Natural killer cell (primary cell): ENCODE results near the gene RASGRF2. TPM values are rescaled to one million over a fixed set of nuclear protein-coding genes. Genes with fewer than 3 reads are reported as not detected.

Source experiments
- ATAC-seq, 3 donors: fragments of 150-1000 bp in 2 of 3; fragments of 200-7000 bp in 1 of 3; cut with Tn5 transposase; 1 replicate in 1 of 3; 2 replicates in 2 of 3; pipeline ENCODE4 v1.10.0; 2021; ENCODE audit warnings: mild to moderate bottlenecking in 2 of 3, moderate library complexity in 2 of 3
- DNase-seq, 2 donors: peaks; one replicate each; pipeline versions ENCODE4 v3.0.0 to v3.0.0-alpha.2; 2013 to 2021; ENCODE audit warnings: mixed read lengths in 1 of 2
- H3K27ac ChIP-seq: one replicate; pipeline ENCODE4 v1.5.1; 2013; ENCODE audit warnings: mild to moderate bottlenecking, low read length
- H3K27me3 ChIP-seq: one replicate; pipeline ENCODE4 v1.6.1; 2013; ENCODE audit warnings: low read length; ENCODE audit not compliant: control insufficient read depth, insufficient read depth
- H3K36me3 ChIP-seq: one replicate; pipeline ENCODE4 v1.6.1; 2013; ENCODE audit warnings: low read length; ENCODE audit not compliant: control insufficient read depth, insufficient read depth
- H3K4me1 ChIP-seq: one replicate; pipeline ENCODE4 v1.6.1; 2013; ENCODE audit warnings: low read length; ENCODE audit not compliant: control insufficient read depth, insufficient read depth
- H3K4me3 ChIP-seq: one replicate; pipeline ENCODE4 v1.5.1; 2013; ENCODE audit warnings: low read length
- H3K9me3 ChIP-seq: one replicate; pipeline ENCODE4 v1.6.1; 2013; ENCODE audit warnings: low read length; ENCODE audit not compliant: control insufficient read depth, insufficient read depth
- H3K27ac Mint-ChIP-seq, 2 donors: one replicate each; pipeline ENCODE4 v1.8.0; 2022; ENCODE audit warnings: mild to moderate bottlenecking in 2 of 2, mixed read lengths in 2 of 2, moderate library complexity in 1 of 2
- H3K27me3 Mint-ChIP-seq, 2 donors: one replicate each; pipeline ENCODE4 v1.8.0; 2022; ENCODE audit warnings: low read depth in 2 of 2, mixed read lengths in 2 of 2
- H3K36me3 Mint-ChIP-seq: one replicate; pipeline ENCODE4 v1.8.0; 2022; ENCODE audit warnings: mixed read lengths
- H3K4me1 Mint-ChIP-seq, 2 donors: one replicate each; pipeline ENCODE4 v1.8.0; 2022; ENCODE audit warnings: mixed read lengths in 2 of 2
- H3K4me3 Mint-ChIP-seq: one replicate; pipeline ENCODE4 v1.8.0; 2022; ENCODE audit warnings: mild to moderate bottlenecking, moderate library complexity, mixed read lengths
- H3K9me3 Mint-ChIP-seq, 2 donors: one replicate each; pipeline ENCODE4 v1.8.0; 2022; ENCODE audit warnings: mixed read lengths in 2 of 2
- WGBS: methylation state at CpG from one replicate; pipeline ENCODE4 v1.1.7; 2013; ENCODE audit warnings: missing lambda C conversion rate; ENCODE audit not compliant: insufficient coverage; 5-methylcytosine and 5-hydroxymethylcytosine counted together
- intact Hi-C: fragments of 100-400 bp; cut with micrococcal nuclease; formaldehyde crosslinking; loops from one replicate; pipeline ENCODE4 v1.14.2; 2022
- total RNA-seq, 4 donors: library from RNA; stranded (reverse); fragments of 120-200 nt in 1 of 4; gene quantifications; one replicate each; pipeline versions ENCODE4 v1.2.3 to v1.2.4, GENCODE V29; 2013 to 2022
- TF ChIP-seq, protein P1 (sequence below): fragments of 200-600 bp; IDR thresholded peaks from one replicate; pipeline ENCODE4 v1.8.0; 2022; ENCODE audit warnings: antibody characterized with exemption

The RASGRF2 gene
- total RNA-seq, 3 donors from 2014 or later (not counting 1 experiment from before 2014, with no cell fraction given): 5.6 to 10.1 (median 6.1) TPM

GRCh38 chr5:80967500-80968181 lies 7.5 kb downstream of the RASGRF2 start:
- Histone ChIP-seq H3K4me3 (no peak overlapping the region), H3K27ac (no peak overlapping the region), H3K36me3 (no peaks in the 10 kb centered on the region), H3K27me3 (peaks cover 4% of the 10 kb centered on the region), H3K9me3 (no peaks in the 10 kb centered on the region), H3K4me1 (no peaks in the 10 kb centered on the region)
- 66% methylated on average over 2 of the region's 2 CpGs for WGBS
- Mint-ChIP-seq H3K36me3 (no peaks in the 10 kb centered on the region), H3K4me1 (peaks cover 0 to 4% of the 10 kb centered on the region in 2 donors), H3K9me3 (no peaks in the 10 kb centered on the region), H3K4me3 (no peak overlapping the region), H3K27me3 (peaks cover 7 to 20% of the 10 kb centered on the region in 2 donors), H3K27ac (no peak overlapping the region)
- no peak for ATAC-seq
- no peak for DNase-seq
- intact Hi-C loops: no loop called here
- TF ChIP-seq, protein P1, sequence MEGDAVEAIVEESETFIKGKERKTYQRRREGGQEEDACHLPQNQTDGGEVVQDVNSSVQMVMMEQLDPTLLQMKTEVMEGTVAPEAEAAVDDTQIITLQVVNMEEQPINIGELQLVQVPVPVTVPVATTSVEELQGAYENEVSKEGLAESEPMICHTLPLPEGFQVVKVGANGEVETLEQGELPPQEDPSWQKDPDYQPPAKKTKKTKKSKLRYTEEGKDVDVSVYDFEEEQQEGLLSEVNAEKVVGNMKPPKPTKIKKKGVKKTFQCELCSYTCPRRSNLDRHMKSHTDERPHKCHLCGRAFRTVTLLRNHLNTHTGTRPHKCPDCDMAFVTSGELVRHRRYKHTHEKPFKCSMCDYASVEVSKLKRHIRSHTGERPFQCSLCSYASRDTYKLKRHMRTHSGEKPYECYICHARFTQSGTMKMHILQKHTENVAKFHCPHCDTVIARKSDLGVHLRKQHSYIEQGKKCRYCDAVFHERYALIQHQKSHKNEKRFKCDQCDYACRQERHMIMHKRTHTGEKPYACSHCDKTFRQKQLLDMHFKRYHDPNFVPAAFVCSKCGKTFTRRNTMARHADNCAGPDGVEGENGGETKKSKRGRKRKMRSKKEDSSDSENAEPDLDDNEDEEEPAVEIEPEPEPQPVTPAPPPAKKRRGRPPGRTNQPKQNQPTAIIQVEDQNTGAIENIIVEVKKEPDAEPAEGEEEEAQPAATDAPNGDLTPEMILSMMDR: no peak

- intact Hi-C loops: no loop called here
- TF ChIP-seq, protein P1: no peak
- Mint-ChIP-seq H3K27ac (no peak overlapping the region), H3K4me3 (no peak overlapping the region), H3K36me3 (no peaks in the 10 kb centered on the region), H3K9me3 (no peaks in the 10 kb centered on the region), H3K27me3 (no peaks in the 10 kb centered on the region), H3K4me1 (no peaks in the 10 kb centered on the region)
- WGBS: 93% methylated on average over 4 of the region's 4 CpGs
- no peaks in the 10 kb centered on the region for H3K9me3 ChIP-seq
- ATAC-seq: no peak
- H3K36me3 ChIP-seq: no peaks in the 10 kb centered on the region
- H3K4me1 ChIP-seq: no peaks in the 10 kb centered on the region
- no peak overlapping the region for H3K27ac ChIP-seq
- peak in 1 of 2 donors; percentile 39 for DNase-seq
- H3K4me3 ChIP-seq: no peak overlapping the region
- H3K27me3 ChIP-seq: no peaks in the 10 kb centered on the region
Observed at GRCh38 chr5:80973027-80973426, 12.9 kb downstream of the RASGRF2 start.

DNA sequence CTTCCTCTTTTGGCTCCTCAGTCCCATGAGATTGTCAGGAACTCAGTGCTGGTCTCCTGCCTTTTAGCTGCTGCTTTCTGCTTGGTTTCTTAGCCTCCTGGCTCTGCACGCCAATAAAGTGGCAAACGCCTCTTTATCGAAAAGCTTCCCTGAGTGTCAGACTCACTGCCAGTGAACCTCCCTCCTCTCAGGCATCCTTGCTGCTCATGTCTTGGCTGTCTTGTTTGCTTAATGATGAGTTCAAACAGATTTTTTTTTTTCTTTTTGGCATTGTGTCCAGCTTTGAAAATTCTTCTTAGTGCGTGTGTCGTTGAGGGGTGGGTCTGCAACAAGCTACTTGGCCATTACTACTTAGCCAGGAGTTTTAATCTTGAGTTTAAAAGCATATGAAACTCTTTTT lies 14.9 kb downstream of the RASGRF2 start:
- ATAC-seq: no peak
- H3K4me1 ChIP-seq: no peaks in the 10 kb centered on the region
- no peaks in the 10 kb centered on the region for H3K27me3 ChIP-seq
- Mint-ChIP-seq H3K36me3 (no peaks in the 10 kb centered on the region), H3K4me3 (no peak overlapping the region), H3K9me3 (no peaks in the 10 kb centered on the region), H3K27me3 (no peaks in the 10 kb centered on the region), H3K4me1 (no peaks in the 10 kb centered on the region), H3K27ac (no peak overlapping the region)
- no peak for DNase-seq
- TF ChIP-seq, protein P1: no peak
- intact Hi-C loops: no loop called here
- WGBS: 81% methylated on average over 3 of the region's 5 CpGs
- H3K9me3 ChIP-seq: no peaks in the 10 kb centered on the region
- H3K4me3 ChIP-seq: no peak overlapping the region
- H3K36me3 ChIP-seq: no peaks in the 10 kb centered on the region
- H3K27ac ChIP-seq: no peak overlapping the region

GRCh38 chr5:80976985-80977384 lies 16.8 kb downstream of the RASGRF2 start:
- no peaks in the 10 kb centered on the region for H3K27me3 Mint-ChIP-seq
- H3K27ac Mint-ChIP-seq: no peak overlapping the region
- intact Hi-C loops: no loop called here

More at GRCh38 chr5:80976985-80977384, 16.8 kb downstream of the RASGRF2 start:
- H3K27me3 ChIP-seq: no peaks in the 10 kb centered on the region
- no peaks in the 10 kb centered on the region for H3K9me3 ChIP-seq
- H3K4me3 ChIP-seq: no peak overlapping the region
- H3K4me1 ChIP-seq: no peaks in the 10 kb centered on the region
- TF ChIP-seq, protein P1: no peak
- Mint-ChIP-seq H3K4me3 (no peak overlapping the region), H3K9me3 (no peaks in the 10 kb centered on the region), H3K4me1 (peaks cover 0 to 5% of the 10 kb centered on the region in 2 donors), H3K36me3 (no peaks in the 10 kb centered on the region)
- no peaks in the 10 kb centered on the region for H3K36me3 ChIP-seq
- no peak overlapping the region for H3K27ac ChIP-seq
- DNase-seq (no peak), ATAC-seq (no peak)
- WGBS: 90% methylated on average over 4 of the region's 4 CpGs
